ENCODE measurements around the gene DIPK1B.

Gene DIPK1B

GRCh38 chr9:136711751-136712689 lies at the start of gene DIPK1B:
TSS of gene DIPK1B (plus strand) at chr9:136712572. CDS start at chr9:136712666, 94 bp downstream.
- Mint-ChIP-seq H3K4me1 (peaks cover 5% of the 10 kb centered on the region), H3K27ac (ENCODE audit: low read depth) (no peak within 1 kb of the TSS), H3K27me3 (peaks cover 53% of the 10 kb centered on the region), H3K36me3 (ENCODE audit: insufficient read depth) (peaks cover 5% of the 10 kb centered on the region), H3K9me3 (no peaks in the 10 kb centered on the region), H3K4me3 (peak within 1 kb of the TSS; percentile 71)
- DNase-seq (ENCODE audit: low spot score in 2 of 2): no peak
- ATAC-seq (replicated peaks; ENCODE audit: extremely low read depth, poor library complexity, severe bottlenecking): no peak

- Mint-ChIP-seq H3K4me3 (no peak within 1 kb of the TSS), H3K9me3 (no peaks in the 10 kb centered on the region), H3K36me3 (ENCODE audit: insufficient read depth) (peaks cover 4% of the 10 kb centered on the region), H3K4me1 (peaks cover 8% of the 10 kb centered on the region), H3K27ac (ENCODE audit: low read depth) (no peak within 1 kb of the TSS), H3K27me3 (peaks cover 49% of the 10 kb centered on the region)
- no peak for ATAC-seq (replicated peaks; ENCODE audit: extremely low read depth, poor library complexity, severe bottlenecking)
- no peak for DNase-seq (ENCODE audit: low spot score in 2 of 2)
These were observed 49.5 kb upstream of the DIPK1B start, which contains the start of gene EGFL7 for GRCh38 chr9:136662656-136663581. TSS of gene EGFL7 (plus strand) at chr9:136662916. CDS start at chr9:136668283, 5,367 bp downstream.

DNA sequence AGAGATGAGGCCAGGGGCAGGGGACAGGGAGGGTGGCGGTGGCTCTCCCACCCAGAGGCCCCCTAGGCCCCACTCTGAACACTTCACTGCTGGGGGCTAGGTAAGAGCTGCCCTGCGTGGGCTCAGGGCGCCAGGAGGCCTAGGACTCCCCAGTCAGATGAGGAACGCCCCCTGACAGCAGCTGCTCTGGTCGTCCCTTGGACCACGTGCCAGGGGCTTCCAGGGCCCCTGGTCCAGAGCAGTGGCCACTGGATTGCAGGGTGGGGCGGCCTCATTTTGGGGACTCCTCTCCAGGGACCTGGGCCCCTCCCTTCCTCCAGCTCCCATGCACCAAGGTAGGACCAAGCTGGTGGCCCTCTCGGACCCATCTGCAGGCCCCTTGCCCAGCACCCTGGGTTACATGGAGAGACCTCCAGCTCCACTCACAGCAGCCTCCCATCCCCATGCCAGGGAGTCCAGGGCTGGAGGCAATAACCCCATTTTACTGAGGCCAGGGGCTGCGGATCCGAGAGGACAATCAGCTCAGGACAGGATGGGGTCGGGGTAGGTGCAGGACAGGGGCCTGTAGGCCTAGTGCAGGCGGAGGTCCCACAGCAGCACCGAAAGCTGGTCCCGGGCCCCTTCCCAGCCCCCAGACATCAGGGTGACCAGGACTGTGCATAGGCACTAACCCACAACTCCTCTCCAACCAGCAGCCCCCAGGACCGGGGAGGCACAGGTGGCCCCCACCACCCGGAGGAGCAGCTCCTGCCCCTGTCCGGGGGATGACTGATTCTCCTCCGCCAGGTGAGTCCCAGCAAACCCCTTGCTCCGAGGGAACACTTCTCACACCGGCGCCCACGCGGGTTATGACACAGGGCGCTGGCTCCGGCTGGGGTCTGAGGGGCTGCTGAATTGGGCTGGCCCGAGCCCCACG lies 48.1 kb upstream of the DIPK1B start:
- Mint-ChIP-seq H3K4me1 (peaks cover 6% of the 10 kb centered on the region), H3K9me3 (no peaks in the 10 kb centered on the region), H3K27me3 (peaks cover 48% of the 10 kb centered on the region), H3K36me3 (ENCODE audit: insufficient read depth) (no peaks in the 10 kb centered on the region), H3K4me3 (peak overlapping the region; percentile 75), H3K27ac (ENCODE audit: low read depth) (no peak overlapping the region)
- ATAC-seq (replicated peaks; ENCODE audit: extremely low read depth, poor library complexity, severe bottlenecking) (no peak), DNase-seq (ENCODE audit: low spot score in 2 of 2) (no peak)

- no peak overlapping the region for H3K27ac Mint-ChIP-seq (ENCODE audit: low read depth)
- no peaks in the 10 kb centered on the region for H3K36me3 Mint-ChIP-seq (ENCODE audit: insufficient read depth)
- DNase-seq (ENCODE audit: low spot score in 2 of 2) (no peak), ATAC-seq (replicated peaks; ENCODE audit: extremely low read depth, poor library complexity, severe bottlenecking) (peak; percentile 15)
- peaks cover 44% of the 10 kb centered on the region for H3K27me3 Mint-ChIP-seq
- peaks cover 6% of the 10 kb centered on the region for H3K4me1 Mint-ChIP-seq
- H3K4me3 Mint-ChIP-seq: peak overlapping the region; percentile 75
- H3K9me3 Mint-ChIP-seq: no peaks in the 10 kb centered on the region
These were observed 47.2 kb upstream of the DIPK1B start for GRCh38 chr9:136665111-136665703.

DNA sequence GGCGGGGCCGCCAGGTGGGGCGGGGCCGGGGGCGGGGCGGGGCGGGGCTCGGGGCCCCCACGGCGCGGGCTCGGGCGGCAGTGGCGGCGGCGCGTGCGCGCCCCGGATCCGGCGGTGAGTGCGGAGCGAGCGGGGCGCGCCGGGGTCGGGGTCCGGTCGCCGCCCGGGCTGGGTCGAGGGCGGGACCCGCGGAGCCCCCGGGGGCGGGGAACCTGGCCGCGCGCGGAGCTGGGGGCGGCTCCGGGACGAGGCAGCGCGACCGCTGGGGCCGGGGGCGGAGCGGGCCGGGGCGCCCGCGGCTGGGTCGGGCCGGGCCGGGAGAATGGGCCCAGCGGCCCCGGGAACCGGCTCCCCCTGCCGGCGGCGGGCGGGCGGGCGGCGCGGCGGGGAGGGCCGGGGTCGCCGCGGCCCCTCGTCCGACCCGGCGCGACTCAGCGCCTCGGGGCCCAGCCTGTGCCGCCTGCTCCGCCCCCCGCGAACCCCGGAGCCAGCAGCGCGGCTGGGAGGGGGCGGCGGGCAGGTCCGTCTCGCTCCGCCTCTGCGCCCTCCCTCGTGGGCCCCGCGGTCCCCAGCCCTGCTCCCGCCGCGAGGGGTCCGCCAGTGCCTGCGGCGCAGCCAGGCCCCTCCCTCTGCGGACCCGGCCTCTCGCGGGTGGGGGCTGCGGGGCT lies 46.5 kb upstream of the DIPK1B start:
- DNase-seq (ENCODE audit: low spot score in 2 of 2): no peak
- peak; percentile 31 for ATAC-seq (replicated peaks; ENCODE audit: extremely low read depth, poor library complexity, severe bottlenecking)
- Mint-ChIP-seq H3K4me1 (peaks cover 6% of the 10 kb centered on the region), H3K27me3 (peaks cover 38% of the 10 kb centered on the region), H3K36me3 (ENCODE audit: insufficient read depth) (no peaks in the 10 kb centered on the region), H3K4me3 (peak overlapping the region; percentile 57), H3K27ac (ENCODE audit: low read depth) (no peak overlapping the region), H3K9me3 (no peaks in the 10 kb centered on the region)

- Mint-ChIP-seq H3K36me3 (ENCODE audit: insufficient read depth) (no peaks in the 10 kb centered on the region), H3K27me3 (peaks cover 35% of the 10 kb centered on the region), H3K4me3 (peak overlapping the region; percentile 57), H3K4me1 (peaks cover 6% of the 10 kb centered on the region), H3K9me3 (no peaks in the 10 kb centered on the region), H3K27ac (ENCODE audit: low read depth) (no peak overlapping the region)
- DNase-seq (ENCODE audit: low spot score in 2 of 2): no peak
- ATAC-seq (replicated peaks; ENCODE audit: extremely low read depth, poor library complexity, severe bottlenecking): no peak
These were observed 45.8 kb upstream of the DIPK1B start for GRCh38 chr9:136666372-136667213.

GRCh38 chr9:136667214-136667939 lies 45.0 kb upstream of the DIPK1B start:
- H3K36me3 Mint-ChIP-seq (ENCODE audit: insufficient read depth): peaks cover 1% of the 10 kb centered on the region
- H3K27me3 Mint-ChIP-seq: peaks cover 35% of the 10 kb centered on the region
- DNase-seq (ENCODE audit: low spot score in 2 of 2) (no peak), ATAC-seq (replicated peaks; ENCODE audit: extremely low read depth, poor library complexity, severe bottlenecking) (no peak)
- H3K27ac Mint-ChIP-seq (ENCODE audit: low read depth): no peak overlapping the region
- H3K4me1 Mint-ChIP-seq: peaks cover 6% of the 10 kb centered on the region
- peak overlapping the region; percentile 4 for H3K4me3 Mint-ChIP-seq
- no peaks in the 10 kb centered on the region for H3K9me3 Mint-ChIP-seq

- Mint-ChIP-seq H3K4me1 (peaks cover 6% of the 10 kb centered on the region), H3K27ac (ENCODE audit: low read depth) (no peak overlapping the region), H3K4me3 (no peak overlapping the region), H3K36me3 (ENCODE audit: insufficient read depth) (peaks cover 1% of the 10 kb centered on the region), H3K9me3 (no peaks in the 10 kb centered on the region), H3K27me3 (peaks cover 32% of the 10 kb centered on the region)
- ATAC-seq (replicated peaks; ENCODE audit: extremely low read depth, poor library complexity, severe bottlenecking) (no peak), DNase-seq (ENCODE audit: low spot score in 2 of 2) (no peak)
These were observed 44.2 kb upstream of the DIPK1B start for GRCh38 chr9:136667940-136668760.

DNA sequence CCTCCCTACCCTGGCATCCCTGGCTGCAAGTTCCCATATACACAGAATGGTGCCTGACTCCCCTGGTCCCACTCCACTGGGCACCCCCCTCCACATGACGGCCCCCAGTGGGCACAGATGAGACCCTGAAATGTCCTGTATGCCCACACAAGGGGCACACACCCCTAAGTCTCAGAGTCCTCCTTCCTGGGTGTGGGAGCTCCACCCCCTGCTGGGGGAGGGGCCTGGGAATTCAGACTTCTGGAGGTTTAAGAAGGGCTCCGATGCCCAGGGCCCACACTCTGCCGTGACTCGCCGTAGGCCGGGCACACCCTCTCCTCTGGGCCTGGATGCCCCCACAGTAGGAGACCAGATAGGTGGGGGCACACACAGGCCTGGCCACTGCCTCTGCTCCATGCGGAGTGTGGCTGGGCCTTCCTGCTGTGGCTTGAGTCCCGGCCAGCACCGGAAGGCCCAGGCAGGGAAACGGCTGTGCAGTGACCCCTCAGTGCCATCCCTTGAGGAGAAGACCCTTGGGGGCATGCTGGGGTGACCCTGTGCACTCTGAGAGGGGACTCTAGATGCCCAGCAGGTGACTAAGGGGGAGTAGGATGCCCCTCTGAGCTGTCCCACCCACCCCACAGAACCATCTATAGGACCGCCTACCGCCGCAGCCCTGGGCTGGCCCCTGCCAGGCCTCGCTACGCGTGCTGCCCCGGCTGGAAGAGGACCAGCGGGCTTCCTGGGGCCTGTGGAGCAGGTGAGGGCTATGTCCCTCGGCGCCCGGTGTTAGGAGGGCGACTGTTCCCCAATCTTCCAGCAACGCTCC lies 43.2 kb upstream of the DIPK1B start:
- Mint-ChIP-seq H3K4me3 (no peak overlapping the region), H3K27ac (ENCODE audit: low read depth) (no peak overlapping the region), H3K36me3 (ENCODE audit: insufficient read depth) (peaks cover 1% of the 10 kb centered on the region), H3K4me1 (peaks cover 6% of the 10 kb centered on the region), H3K27me3 (peaks cover 23% of the 10 kb centered on the region), H3K9me3 (no peaks in the 10 kb centered on the region)
- ATAC-seq (replicated peaks; ENCODE audit: extremely low read depth, poor library complexity, severe bottlenecking): no peak
- no peak for DNase-seq (ENCODE audit: low spot score in 2 of 2)
